ENCODE results near the gene SPG11. TPM values are rescaled to one million over a fixed set of nuclear protein-coding genes. Genes with fewer than 3 reads are reported as not detected.

The SPG11 gene
- total and polyA plus RNA-seq, 9 of the 15 experiments (the other 6 are each of a cell fraction or from before 2014, with no cell fraction given): 23.3 to 71.2 (median 45.6) TPM

GRCh38 chr15:44711096-44711742 is 47.8 kb upstream of the SPG11 start, which contains the start of the genes B2M and PATL2 (continued):
- TF ChIP-seq RBM39 (optimal IDR thresholded peaks at IDR 0.05; ENCODE audit: low read depth, low read length) (no peak), PML (IDR thresholded peaks at IDR 0.05; ENCODE audit: low read length) (peak; percentile 92), E2F8 (IDR thresholded peaks at IDR 0.05; ENCODE audit: low read depth, partially characterized antibody) (peak; percentile 37), ZNF778 (CRISPR knock-in tag; IDR thresholded peaks at IDR 0.05) (no peak), TAF15 (IDR thresholded peaks at IDR 0.05; ENCODE audit: low read depth, low read length) (no peak), ZFP36 (IDR thresholded peaks at IDR 0.05; ENCODE audit: low read depth, low read length, partially characterized antibody) (no peak), ZNF431 (CRISPR knock-in tag; IDR thresholded peaks at IDR 0.05) (no peak; the same call in 1 of the 2 replicates), PHF21A (IDR thresholded peaks at IDR 0.05; ENCODE audit: borderline replicate concordance, low read depth) (no peak), KAT8 (IDR thresholded peaks at IDR 0.05; ENCODE audit: low read depth) (no peak), PCBP1 (IDR thresholded peaks at IDR 0.05; ENCODE audit: low read depth, low read length, poor library complexity, severe bottlenecking) (no peak), TRIM28 (IDR thresholded peaks at IDR 0.05) (no peak), ZNF133 (CRISPR knock-in tag; IDR thresholded peaks at IDR 0.05) (no peak), TCFL5 (CRISPR knock-in tag; conservative IDR thresholded peaks at IDR 0.05) (no peak), FOXJ2 (tag; IDR thresholded peaks at IDR 0.05) (no peak), ZNF449 (CRISPR knock-in tag; IDR thresholded peaks at IDR 0.05) (no peak)

All from K562 (cell line).